ENCODE results near the gene DDX20.
A peak's percentile ranks its signal among the peaks of the same experiment; 100 is the strongest.
"Not testable (repeated sequence)": the region's sequence is repeated elsewhere in the genome, so short reads cannot be mapped to it uniquely, and the experiment has no call there.

DDX20 gene

GRCh38 chr1:111733183-111733991 lies 22.3 kb upstream of the DDX20 start:
- DNase-seq = peak; percentile 56

GRCh38 chr1:111733992-111734341 lies 21.7 kb upstream of the DDX20 start:
- DNase-seq = no peak

GRCh38 chr1:111734426-111734825 lies 21.3 kb upstream of the DDX20 start:
- DNase-seq = peak; percentile 14

GRCh38 chr1:111734856-111735255 lies 20.8 kb upstream of the DDX20 start:
- DNase-seq = no peak

DNA sequence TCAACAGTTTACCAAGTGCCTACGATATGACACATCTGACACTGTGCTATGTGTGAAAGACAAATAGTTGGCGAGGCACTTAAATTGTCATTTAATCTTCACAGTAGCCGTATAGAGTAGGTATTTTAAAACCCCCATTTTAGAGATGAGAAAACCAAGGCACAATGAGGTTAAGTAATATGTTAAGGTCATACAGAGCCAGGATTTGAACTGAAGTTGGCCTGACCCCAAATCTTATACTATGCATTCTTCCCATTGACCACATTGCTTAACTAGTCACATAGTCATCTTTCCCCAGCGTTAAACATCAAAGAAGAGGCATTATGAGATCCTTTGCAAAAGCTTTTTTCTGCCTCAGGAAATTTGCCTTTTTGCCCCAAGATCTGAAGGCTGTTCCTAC lies 20.4 kb upstream of the DDX20 start:
- no peak for DNase-seq

DNA sequence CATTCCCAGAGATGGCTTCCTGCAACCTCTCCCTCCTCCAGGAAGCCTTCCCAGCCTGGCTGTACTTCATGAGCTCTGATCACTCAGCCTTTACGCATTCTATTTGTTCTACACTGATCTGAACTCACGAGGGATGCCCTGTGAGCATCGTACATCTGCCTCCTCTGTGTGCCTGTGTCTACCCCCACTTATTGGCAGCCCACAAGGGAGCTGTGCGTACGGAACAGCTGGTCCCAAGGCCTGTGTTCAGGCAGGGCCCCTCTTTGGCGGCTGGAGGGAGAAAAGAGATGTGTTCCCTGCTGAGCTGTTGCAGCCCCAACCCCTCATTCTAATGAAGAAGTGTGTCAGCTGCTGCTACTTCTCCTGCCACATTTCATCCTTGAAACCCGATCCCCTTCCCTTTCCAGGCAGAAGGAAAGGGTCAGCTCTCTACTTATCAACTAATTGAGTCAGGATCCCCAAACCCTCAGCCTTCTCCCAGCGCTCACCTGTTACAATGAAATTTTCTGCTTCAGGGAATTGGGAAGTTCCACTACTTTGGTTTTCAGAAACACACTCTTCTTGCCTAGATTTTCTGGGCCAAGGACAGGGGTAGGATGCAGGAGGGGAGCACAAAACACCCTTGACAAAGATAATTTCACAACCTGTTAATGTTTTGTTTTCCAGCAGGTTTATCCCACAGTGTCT lies 19.7 kb upstream of the DDX20 start:
- peak; percentile 31 for DNase-seq

DNA sequence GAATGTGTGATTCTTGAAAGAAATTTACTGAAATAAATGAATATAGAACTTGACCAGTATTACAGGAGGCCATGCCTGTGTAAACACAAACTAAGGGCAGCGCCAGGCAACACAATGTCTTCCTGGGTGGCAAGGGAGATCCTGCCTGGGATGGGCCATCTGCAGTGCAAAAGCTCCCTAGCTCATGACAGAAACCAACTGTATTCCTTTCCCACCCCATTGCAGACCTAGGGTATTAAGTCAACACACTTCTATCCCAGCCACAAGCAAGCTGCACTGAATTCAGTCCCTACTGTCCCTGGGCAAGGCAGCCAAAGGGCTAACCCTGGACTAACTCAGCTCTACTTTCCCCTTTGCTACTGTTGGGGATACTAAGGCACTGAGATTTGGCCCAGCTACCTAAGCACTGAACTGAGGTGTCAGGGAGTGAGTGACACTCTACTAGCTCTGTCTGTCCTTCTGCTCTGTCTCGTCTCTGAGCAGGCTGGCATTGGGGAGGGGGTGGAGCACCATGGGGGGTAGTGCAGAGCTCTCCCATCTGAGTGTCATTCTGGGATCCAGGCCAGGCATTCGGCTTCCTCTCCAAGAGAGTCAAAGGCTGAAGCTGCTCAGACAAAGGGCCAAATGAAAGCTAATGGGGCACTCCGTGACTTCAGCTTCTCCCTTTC lies 19.0 kb upstream of the DDX20 start:
- DNase-seq = peak; percentile 39

GRCh38 chr1:111737216-111738132 lies 18.2 kb upstream of the DDX20 start:
- DNase-seq = peak; percentile 25

GRCh38 chr1:111738133-111738435 lies 17.6 kb upstream of the DDX20 start:
- no peak for DNase-seq

- peak; percentile 77 for DNase-seq
These were observed 17.1 kb upstream of the DDX20 start for GRCh38 chr1:111738436-111739193.

- DNase-seq = peak; percentile 89
These were observed 16.3 kb upstream of the DDX20 start, which contains the start of gene INKA2 for GRCh38 chr1:111739194-111739924. TSS of gene INKA2 (minus strand) at chr1:111739395. CDS start at chr1:111739242, 153 bp downstream.

DNA sequence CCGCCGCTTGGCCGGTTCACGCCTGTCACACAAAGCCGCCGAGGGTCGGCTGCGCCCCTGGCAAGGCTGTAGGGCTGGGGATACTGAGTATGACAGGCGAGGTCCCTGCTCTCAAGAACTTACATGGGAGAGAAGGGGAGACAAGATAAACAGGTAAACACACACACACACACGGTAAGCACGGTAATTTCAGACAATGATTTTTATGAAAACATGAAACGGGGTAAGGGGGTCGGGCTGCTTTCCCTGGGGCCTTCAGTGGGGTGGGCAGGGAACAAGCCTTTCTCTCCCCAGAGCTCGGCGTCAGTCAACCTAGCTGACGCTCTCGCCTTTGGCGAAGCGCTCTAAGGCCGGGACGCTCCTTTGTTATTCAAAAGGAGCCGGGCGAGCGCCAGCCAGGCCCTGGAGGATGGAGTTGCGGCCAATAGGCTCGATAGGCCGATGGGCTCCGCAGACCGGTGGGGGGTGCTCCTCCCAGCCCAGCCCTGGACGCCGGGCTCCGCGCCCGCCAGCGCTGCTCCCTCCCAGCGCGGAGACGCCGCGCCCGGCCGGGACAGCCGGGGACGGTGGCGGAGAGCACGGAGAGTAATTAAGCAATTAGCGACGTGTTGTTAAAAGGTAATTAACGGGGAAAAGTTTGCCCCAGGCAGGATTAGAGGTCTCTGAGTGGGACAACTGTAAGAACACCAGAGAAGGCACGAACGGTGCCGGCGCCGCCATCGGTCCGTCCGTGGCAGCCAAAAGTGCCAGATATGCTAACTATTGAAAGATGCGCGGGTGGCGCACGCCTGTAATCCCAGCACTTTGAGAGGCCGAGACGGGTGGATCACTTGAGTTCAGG lies 15.6 kb upstream of the DDX20 start:
- no peak for DNase-seq

DNA sequence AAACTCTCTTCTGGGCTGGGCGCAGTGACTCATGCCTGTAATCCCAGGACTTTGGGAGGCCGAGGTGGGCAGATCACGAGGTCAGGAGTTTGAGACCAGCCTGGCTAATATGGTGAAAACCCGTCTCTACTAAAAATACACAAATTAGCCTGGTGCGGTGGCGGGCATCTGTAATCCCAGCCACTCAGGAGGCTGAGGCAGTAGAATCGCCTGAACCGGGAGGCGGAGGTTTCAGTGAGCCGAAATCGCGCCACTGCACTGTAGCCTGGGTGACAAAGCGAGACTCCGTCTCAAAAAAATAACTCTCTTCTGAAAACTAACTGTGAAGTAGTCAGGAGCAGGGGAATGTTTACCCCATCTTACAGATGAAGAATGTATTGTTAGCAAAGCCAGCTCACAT lies 13.4 kb upstream of the DDX20 start:
- not testable (repeated sequence) for DNase-seq

DNA sequence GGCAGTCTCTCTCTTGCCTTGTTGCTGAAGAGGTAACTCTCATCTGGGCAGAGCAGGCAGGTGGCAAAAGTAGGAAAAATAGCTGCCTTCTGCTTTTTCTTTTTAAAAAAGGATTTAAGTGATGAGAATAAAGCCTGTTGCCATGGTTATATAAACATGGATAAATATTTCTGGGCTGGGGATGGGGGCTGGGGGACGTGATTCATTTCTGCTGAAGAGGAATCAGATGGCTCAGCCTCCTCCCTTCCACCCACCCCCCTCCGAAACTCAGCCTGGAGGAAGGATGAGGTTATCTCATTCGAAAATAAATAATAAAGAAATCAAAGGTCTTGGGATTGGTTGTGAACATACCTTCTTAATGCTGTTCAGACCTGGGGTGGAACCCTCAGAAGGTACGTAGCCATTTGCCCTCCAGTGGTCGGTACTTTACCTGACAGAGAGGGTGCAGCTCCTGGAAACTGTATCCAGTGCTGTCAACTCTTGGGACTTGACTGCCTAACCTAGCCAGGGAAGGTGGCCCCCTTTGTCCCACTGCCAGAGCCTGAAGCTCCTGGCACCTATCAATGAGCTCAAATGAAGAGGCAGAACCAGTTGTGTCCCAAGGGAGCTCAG lies 12.7 kb upstream of the DDX20 start:
- DNase-seq = no peak

DNA sequence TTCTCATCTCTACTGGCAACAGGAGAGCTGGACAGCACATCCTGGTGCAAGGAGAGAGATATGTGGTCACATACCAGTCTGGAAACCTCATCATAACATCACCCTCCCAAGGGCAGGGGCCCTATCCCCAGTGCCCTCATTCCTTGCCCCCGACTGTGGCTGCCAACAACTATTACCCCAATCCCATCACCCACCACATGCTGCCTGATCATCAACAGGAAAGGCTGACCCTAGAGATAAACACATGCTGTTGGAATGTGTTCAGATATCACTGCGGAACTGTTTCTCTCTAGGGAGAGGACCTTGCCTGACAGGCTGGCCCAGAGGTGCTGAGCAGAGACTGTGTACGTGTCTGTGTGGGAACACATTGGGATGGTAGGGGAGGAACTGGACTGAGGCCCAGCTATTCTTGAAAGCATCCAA lies 12.0 kb upstream of the DDX20 start:
- DNase-seq = no peak

DNA sequence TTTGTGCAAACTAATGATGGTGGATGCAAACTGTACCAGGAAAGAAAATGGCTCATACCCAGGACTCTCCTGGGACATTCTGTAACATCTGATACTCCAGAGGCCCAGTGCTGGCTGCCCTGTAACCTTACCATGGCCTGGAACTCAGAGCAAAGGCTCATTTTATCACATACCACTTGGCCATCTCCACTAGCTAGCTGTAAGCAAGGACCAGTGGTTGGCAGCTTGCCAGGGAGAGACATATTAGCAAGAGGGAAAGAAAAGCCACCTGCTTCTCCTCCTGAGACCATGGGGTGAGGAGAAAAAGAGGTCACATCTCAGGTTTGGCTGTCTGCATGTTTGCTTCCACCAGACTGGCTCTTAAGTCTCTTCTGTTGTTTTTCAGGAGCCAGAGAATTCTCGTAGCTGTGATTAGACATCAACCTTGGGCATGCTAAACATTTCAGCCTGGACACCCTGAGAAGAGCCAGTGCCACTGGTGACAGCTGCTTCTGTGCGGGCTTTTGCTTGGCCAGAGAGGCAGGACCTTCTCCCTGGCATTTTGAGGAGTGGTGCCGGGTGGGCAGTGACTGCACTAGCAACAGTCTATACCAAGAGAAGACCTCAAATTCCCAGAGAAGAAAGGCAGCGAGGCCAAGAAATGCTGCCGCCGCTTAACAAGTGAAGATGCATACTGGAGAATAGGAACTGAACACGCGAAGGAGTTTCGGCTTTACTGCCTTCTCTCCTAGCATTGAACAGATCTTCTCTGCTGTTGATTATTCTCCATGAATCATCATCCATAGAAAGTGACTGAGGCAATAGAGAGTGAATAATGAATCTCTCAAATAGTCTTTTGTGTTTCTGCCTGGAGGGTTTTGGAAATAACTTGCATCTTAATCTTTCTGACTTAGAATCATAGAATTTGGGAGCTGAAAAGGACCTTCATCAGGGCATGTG lies 9.8 kb upstream of the DDX20 start:
- DNase-seq = no peak

- DNase-seq = no peak
These were observed 9.1 kb upstream of the DDX20 start for GRCh38 chr1:111746614-111746999.

GRCh38 chr1:111747282-111747734 lies 8.4 kb upstream of the DDX20 start:
- DNase-seq = peak; percentile 79

GRCh38 chr1:111747947-111748346 lies 7.8 kb upstream of the DDX20 start:
- no peak for DNase-seq

Data from activated effector memory CD4-positive, alpha-beta T cell treated with anti-CD3 and anti-CD28 coated beads, Interleukin-2, amount 50 U/mL, for 16 hours (primary cell).